Measurements from ENCODE around the gene RRP1B. TPM values are rescaled to one million over a fixed set of nuclear protein-coding genes. Genes with fewer than 3 reads are reported as not detected.

The RRP1B gene
- total RNA-seq, 1 donor from 2014 or later, result 34.0 TPM

DNA sequence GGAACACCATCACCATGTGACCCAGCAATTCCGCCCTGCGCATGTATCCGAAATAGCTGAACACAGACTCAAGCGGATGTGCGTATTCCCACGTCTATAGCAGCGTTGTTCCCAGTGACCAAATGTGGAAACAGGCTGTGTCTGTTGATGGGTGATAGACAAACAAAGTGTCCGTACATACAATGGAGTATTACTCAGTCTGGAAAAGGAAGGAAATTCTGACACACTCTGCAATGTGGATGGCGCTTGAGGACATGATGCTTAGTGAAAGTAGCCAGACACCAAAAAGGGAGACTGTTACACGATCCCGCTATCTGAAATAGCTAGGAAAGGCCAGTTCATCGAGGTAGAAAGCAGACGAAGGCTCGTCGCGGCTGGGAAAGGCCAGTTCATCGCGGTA is 85.4 kb downstream of the RRP1B start:
- Histone ChIP-seq H3K27me3 (ENCODE audit: insufficient read depth, low read length) (no peaks in the 10 kb centered on the region), H3K36me3 (ENCODE audit: insufficient read depth, low read length) (peaks cover 15% of the 10 kb centered on the region), H3K79me2 (ENCODE audit: insufficient read depth, low read length) (no peaks in the 10 kb centered on the region), H2AFZ (ENCODE audit: low read depth, low read length) (no peak overlapping the region), H3K4me1 (ENCODE audit: insufficient read depth, low read length) (no peaks in the 10 kb centered on the region), H4K20me1 (ENCODE audit: insufficient read depth, low read length) (peaks cover 41% of the 10 kb centered on the region), H3K4me3 (ENCODE audit: insufficient read depth, low read depth, low read length) (no peak overlapping the region), H3K4me2 (ENCODE audit: low read length) (no peak overlapping the region), H3K9ac (ENCODE audit: low read length) (no peak overlapping the region), H3K27ac (ENCODE audit: low read depth, low read length) (no peak overlapping the region), H3K9me3 (ENCODE audit: insufficient read depth, low read depth, low read length) (no peaks in the 10 kb centered on the region)
- Mint-ChIP-seq H3K9me3 (ENCODE audit: unreplicated experiment) (no peaks in the 10 kb centered on the region), H3K27ac (ENCODE audit: unreplicated experiment) (no peak overlapping the region), H3K36me3 (ENCODE audit: low read depth, unreplicated experiment) (peaks cover 29% of the 10 kb centered on the region), H3K4me1 (ENCODE audit: low read depth, unreplicated experiment) (no peaks in the 10 kb centered on the region), H3K4me3 (ENCODE audit: unreplicated experiment) (no peak overlapping the region), H3K27me3 (ENCODE audit: low read depth, unreplicated experiment) (no peaks in the 10 kb centered on the region)
- TF ChIP-seq CTCF (IDR thresholded peaks at IDR 0.05; ENCODE audit: insufficient read depth, low read depth, low read length) (no peak), EZH2 (IDR thresholded peaks at IDR 0.05; ENCODE audit: insufficient read depth, low read length) (no peak)
- FAIRE-seq, result no peak
- DNase-seq (ENCODE audit: low read depth), result no peak

Small RNA genes within 50 kb of the gene (microRNA-seq; reads per million reads assigned to microRNA genes)
- gene MIR6070, result not detected

Other genes with a start within 250 kb of the RRP1B start
- gene SIK1, start 232.4 kb upstream of the RRP1B start, total RNA-seq, result 58.7 and 68.0 TPM in 2 replicates
- 3.2 TPM in 2 replicates for gene HSF2BP, start 72 bp upstream of the RRP1B start, total RNA-seq
- gene PDXK, start 59.6 kb downstream of the RRP1B start, total RNA-seq, result 159 and 180 TPM in 2 replicates
- 22.5 and 27.7 TPM in 2 replicates for gene CSTB, start 116.7 kb downstream of the RRP1B start, total RNA-seq
- 21.1 and 24.9 TPM in 2 replicates for gene RRP1, start 130.0 kb downstream of the RRP1B start, total RNA-seq
- 34.7 and 35.6 TPM in 2 replicates for gene AGPAT3, start 205.7 kb downstream of the RRP1B start, total RNA-seq